SKM-1 treated with dmso at 0.1 percent for 144 hours (cell line): Measurements from ENCODE around the gene OSGIN1.

Experiments
- DNase-seq: peaks from one replicate; lab custom pipeline; 2025; ENCODE audit not compliant: unreplicated experiment; lab: John Stamatoyannopoulos, UW

Gene OSGIN1

GRCh38 chr16:83952940-83953795, at the start of gene OSGIN1:
TSS of gene OSGIN1 (plus strand) at chr16:83953240. CDS start at chr16:83957672, 4,432 bp downstream.
- peak; percentile 91 for DNase-seq

GRCh38 chr16:83903751-83904150, 49.3 kb upstream of the OSGIN1 start:
- no peak for DNase-seq

DNA sequence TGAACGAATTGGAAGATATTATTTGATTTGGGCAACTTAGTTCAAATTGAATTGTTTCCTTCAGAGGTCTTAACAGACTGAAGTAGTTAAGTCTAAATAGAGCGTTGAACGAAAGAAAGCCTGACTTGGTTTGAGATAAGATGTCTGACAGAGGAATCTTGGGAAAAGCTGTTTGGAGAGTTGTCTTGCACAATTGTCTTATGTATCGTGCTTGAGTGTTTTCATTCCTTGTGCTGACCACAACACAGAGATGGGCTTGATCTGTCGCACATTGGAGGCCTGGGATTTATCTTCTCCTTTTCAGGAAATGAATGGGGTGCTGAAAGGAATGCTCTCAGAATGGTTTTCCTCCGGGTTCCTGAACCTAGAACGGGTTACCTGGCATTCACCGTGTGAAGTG, 46.4 kb upstream of the OSGIN1 start:
- DNase-seq, result no peak

DNA sequence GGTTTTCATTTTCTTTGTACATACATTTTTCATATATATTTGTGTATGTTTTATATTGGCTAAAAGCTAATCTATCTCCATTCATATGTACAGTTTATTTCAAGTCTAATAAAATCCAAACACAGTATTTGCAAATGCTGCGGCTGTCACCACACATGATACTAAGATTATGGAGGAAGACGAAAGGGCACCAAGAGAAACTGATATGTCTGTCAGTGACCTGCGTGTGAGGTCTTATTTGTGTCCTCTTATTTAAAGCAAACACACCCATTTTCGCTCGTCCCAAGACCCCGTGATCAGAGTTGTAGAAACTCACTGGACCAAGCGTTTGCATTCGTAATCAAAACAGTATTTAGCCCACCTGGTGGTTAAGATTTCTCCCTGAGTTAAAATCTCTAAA, 45.9 kb upstream of the OSGIN1 start:
- DNase-seq, result no peak

- no peak for DNase-seq
Observed at GRCh38 chr16:83907631-83908250, 45.3 kb upstream of the OSGIN1 start.

GRCh38 chr16:83908798-83909197, 44.2 kb upstream of the OSGIN1 start:
- DNase-seq, result no peak

DNA sequence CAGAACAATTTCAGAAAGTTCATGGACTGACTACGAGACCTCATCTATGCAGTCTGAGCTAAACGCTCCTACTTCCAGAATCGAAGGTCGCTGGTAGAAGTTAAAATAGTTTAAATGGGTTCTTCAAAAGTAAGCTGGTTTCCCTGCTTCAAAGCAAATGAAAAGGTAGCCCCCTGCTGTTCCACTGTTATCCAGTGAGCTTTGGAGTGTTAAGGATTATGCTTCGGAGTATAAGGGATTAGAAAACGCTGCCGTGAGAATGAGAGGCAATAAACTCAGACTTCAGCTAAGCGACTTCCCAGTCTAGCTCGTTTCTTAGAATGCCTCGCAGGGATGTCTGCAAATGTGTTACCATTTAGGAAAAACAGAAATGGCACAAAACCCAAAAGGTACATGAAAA, 41.8 kb upstream of the OSGIN1 start:
- DNase-seq, result no peak

- DNase-seq, result no peak
Observed at GRCh38 chr16:83912519-83913244, 40.4 kb upstream of the OSGIN1 start.

- DNase-seq, result no peak
Observed at GRCh38 chr16:83913245-83913633, 39.8 kb upstream of the OSGIN1 start.

DNA sequence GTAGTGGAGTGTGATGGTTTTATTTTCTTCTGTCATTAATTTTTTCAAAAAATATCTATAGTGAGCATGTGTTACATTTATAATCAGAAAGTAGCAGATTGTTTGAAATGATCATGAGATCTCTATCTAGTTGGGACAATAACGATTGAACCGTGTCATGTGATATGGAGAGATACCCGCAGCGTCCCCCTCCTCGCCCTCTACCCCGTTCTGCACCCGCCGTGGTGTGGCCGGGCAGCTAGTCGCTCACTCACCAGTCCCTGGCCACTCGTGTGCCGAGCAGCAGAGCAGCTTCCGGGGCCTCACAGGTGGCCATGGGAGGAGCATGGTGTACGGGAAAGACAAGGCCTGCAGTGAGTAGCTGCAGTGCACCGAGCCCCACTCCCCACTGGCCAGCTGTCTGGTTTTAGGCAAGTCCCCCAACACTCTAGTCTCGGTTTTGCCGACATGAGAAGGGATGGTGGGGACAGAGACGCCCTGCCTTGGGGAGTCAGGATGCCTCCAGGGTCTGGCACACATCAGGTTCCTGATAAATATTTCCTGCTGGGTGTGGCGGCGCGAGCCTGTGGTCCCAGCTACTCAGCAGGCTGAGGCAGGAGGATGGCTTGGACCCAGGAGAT, 38.8 kb upstream of the OSGIN1 start:
- DNase-seq, result no peak

GRCh38 chr16:83915081-83915480, 38.0 kb upstream of the OSGIN1 start:
- DNase-seq, result no peak

GRCh38 chr16:83915491-83915890, 37.5 kb upstream of the OSGIN1 start:
- DNase-seq, result no peak

DNA sequence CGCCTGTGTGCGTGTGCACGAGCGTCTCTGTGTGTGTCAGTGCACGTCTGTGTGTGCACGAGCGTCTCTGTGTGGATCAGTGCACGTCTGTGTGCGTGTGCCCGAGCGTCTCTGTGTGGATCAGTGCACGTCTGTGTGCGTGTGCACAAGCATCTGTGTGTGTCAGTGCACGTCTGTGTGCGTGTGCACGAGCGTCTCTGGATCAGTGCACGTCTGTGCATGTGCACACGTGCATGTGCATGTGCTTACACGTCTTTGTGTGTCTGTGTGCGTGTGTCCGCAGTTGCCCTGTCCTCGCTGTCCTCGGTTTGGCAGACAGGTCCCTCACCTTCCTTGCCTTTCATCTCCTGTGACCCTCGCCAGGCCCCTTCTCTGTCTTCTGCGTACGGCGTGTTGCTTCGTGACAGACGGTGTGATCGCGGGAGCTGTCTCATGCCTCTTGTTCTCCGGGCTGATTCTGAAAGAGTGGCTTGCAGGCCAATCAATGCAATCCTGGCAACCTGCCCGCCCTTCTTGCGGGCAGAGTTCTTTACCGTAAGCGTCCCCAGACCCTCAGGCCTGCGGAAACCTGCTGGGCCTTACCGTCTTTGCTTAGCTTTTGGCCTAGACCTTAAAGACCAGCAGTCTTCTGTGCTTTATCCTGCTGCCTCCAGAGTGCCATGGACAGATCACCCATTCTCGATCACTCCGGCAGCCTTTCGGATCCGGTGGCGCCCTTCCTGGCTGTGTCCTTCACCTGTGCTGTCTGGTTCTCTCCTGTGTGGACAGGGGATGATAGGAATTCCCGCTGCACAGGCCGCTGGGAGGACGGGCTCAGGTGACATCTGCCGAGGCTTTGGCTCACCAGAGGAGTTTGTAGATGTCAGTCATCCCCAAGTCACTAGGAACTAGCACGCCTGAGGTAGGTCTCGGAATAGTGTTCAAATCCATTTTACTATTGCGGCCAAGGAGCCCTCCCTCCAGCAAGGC, 35.6 kb upstream of the OSGIN1 start:
- DNase-seq, result no peak

- no peak for DNase-seq
Observed at GRCh38 chr16:83920894-83921491, 32.0 kb upstream of the OSGIN1 start.

- DNase-seq, result no peak
Observed at GRCh38 chr16:83923581-83924365, 29.3 kb upstream of the OSGIN1 start.

GRCh38 chr16:83924686-83925085, 28.4 kb upstream of the OSGIN1 start:
- DNase-seq, result no peak

- DNase-seq, result no peak
Observed at GRCh38 chr16:83925095-83925905, 27.7 kb upstream of the OSGIN1 start.
